OCI-LY7 (cell line): Measurements from ENCODE around the gene TERB2. TPM values are rescaled to one million over a fixed set of nuclear protein-coding genes. Genes with fewer than 3 reads are reported as not detected.

Experiments used
- BruUV-seq: library from RNA; stranded (reverse); fragments of 400-500 nt; replicated peaks from 2 replicates; lab custom pipeline; 2021; lab: Mats Ljungman, UMichigan
- CTCF ChIA-PET: fragments of 300-600 bp; sonication (Branson Sonifier 250); formaldehyde crosslinking; loops from one replicate; lab custom pipeline; 2022; ENCODE audit warnings: antibody characterized with exemption; ENCODE audit not compliant: unreplicated experiment; lab: Charles Lee
- POLR2A ChIA-PET: fragments of 300-600 bp; sonication (Branson Sonifier 250); formaldehyde crosslinking; loops from one replicate; lab custom pipeline; 2022; ENCODE audit warnings: antibody characterized with exemption; lab: Charles Lee
- DNase-seq: peaks from one replicate; pipeline ENCODE4 v3.0.0-alpha.2; 2015; ENCODE audit warnings: low spot score
- H2AFZ ChIP-seq: fragments of 200-600 bp; sonication (generic), shearing (Covaris generic); 2 replicates; pipeline ENCODE4 v1.6.1; 2014; ENCODE audit warnings: mild to moderate bottlenecking, antibody characterized with exemption, low read length, moderate library complexity
- H3K27ac ChIP-seq: fragments of 200-600 bp; sonication (generic); 2 replicates; pipeline ENCODE4 v1.5.1; 2014; ENCODE audit warnings: mixed run types, low read depth, mild to moderate bottlenecking, moderate library complexity, low read length, inconsistent platforms; ENCODE audit not compliant: poor library complexity, severe bottlenecking
- H3K36me3 ChIP-seq: fragments of 200-600 bp; sonication (generic); 2 replicates; pipeline ENCODE4 v1.6.1; 2014; ENCODE audit warnings: mild to moderate bottlenecking, antibody characterized with exemption, low read length, moderate library complexity, mixed read lengths; ENCODE audit not compliant: insufficient read depth
- H3K4me1 ChIP-seq: fragments of 200-600 bp; sonication (generic); 2 replicates; pipeline ENCODE4 v1.5.1; 2014; ENCODE audit warnings: mild to moderate bottlenecking, low read length; ENCODE audit not compliant: insufficient read depth, poor library complexity, severe bottlenecking
- H3K4me2 ChIP-seq: fragments of 200-600 bp; sonication (generic); 2 replicates; pipeline ENCODE4 v1.6.1; 2014; ENCODE audit warnings: mild to moderate bottlenecking, low read length
- H3K4me3 ChIP-seq: fragments of 200-600 bp; sonication (generic); 2 replicates; pipeline ENCODE4 v1.5.1; 2014; ENCODE audit warnings: mild to moderate bottlenecking, low read depth, low read length; ENCODE audit not compliant: poor library complexity, severe bottlenecking
- H3K79me2 ChIP-seq: fragments of 200-600 bp; sonication (generic); 2 replicates; pipeline ENCODE4 v1.6.1; 2016; ENCODE audit warnings: low read depth, mild to moderate bottlenecking, low read length, moderate library complexity, mixed read lengths; ENCODE audit not compliant: insufficient read depth
- H3K9me2 ChIP-seq: fragments of 200-600 bp; sonication (generic); 2 replicates; pipeline ENCODE4 v1.6.1; 2016; ENCODE audit warnings: mild to moderate bottlenecking, low read length, mixed read lengths; ENCODE audit not compliant: insufficient read depth
- H3K9me3 ChIP-seq: fragments of 200-600 bp; sonication (generic); 2 replicates; pipeline ENCODE4 v1.6.1; 2014; ENCODE audit warnings: mild to moderate bottlenecking, mixed run types, low read length, mixed read lengths
- H4K20me1 ChIP-seq: fragments of 200-600 bp; sonication (generic); 2 replicates; pipeline ENCODE4 v1.6.1; 2014; ENCODE audit warnings: mild to moderate bottlenecking, antibody characterized with exemption, low read length, moderate library complexity, mixed read lengths; ENCODE audit not compliant: insufficient read depth
- CTCF ChIP-seq: fragments of 200-600 bp; sonication (generic); conservative IDR thresholded peaks from 2 replicates; pipeline ENCODE4 v1.5.1; 2014; ENCODE audit warnings: mild to moderate bottlenecking, antibody characterized with exemption, low read length, moderate library complexity, mixed read lengths
- EZH2phosphoT487 ChIP-seq: fragments of 200-600 bp; sonication (generic); IDR thresholded peaks from 2 replicates; pipeline ENCODE4 v1.6.1; 2018; ENCODE audit warnings: low read depth, borderline replicate concordance, mild to moderate bottlenecking, mixed run types, antibody characterized with exemption, low read length, moderate library complexity, mixed read lengths
- intact Hi-C: fragments of 100-400 bp; cut with micrococcal nuclease; formaldehyde crosslinking; loops from one replicate; pipeline ENCODE4 v1.10.0; 2022; ENCODE audit not compliant: unreplicated experiment
- small RNA-seq: library from RNA; depleted of rRNA; stranded (forward); fragments of <200 nt; gene quantifications from one replicate; pipeline ENCODE3, GENCODE V24; 2014
- total RNA-seq, 2 experiments: library from RNA; depleted of rRNA in 1 of 2; stranded (reverse); fragments of >200 nt in 1 of 2; shearing (Covaris generic) in 1 of 2; gene quantifications; 2 replicates each; pipeline ENCODE4 v1.2.3, GENCODE V29; 2014 to 2022

Gene TERB2
- total RNA-seq, 2 experiments from 2014 or later, result not detected

- intact Hi-C loops, result loop anchor here (5.0 kb wide), 2 partner anchors 164 to 449 kb away; no protein-coding TSS in a partner anchor
- TF ChIP-seq CTCF, result no peak
- TF ChIP-seq EZH2phosphoT487, result no peak
- Histone ChIP-seq H3K79me2 (no peaks in the 10 kb centered on the region), H3K36me3 (peaks cover 15% of the 10 kb centered on the region), H3K9me3 (peaks cover 13% of the 10 kb centered on the region), H3K4me2 (peak overlapping the region; percentile 31; the same call in 1 of the 2 replicates), H3K27ac (no peak overlapping the region), H4K20me1 (no peaks in the 10 kb centered on the region), H3K4me1 (peaks cover 19% of the 10 kb centered on the region), H3K4me3 (no peak overlapping the region), H3K9me2 (no peaks in the 10 kb centered on the region), H2AFZ (no peak overlapping the region)
- CTCF ChIA-PET, result no interaction called here
- DNase-seq, result no peak
- BruUV-seq, result no TSS peak
- POLR2A ChIA-PET, result no interaction called here
Measured at GRCh38 chr15:45026651-45027190, 70.2 kb downstream of the TERB2 start.

GRCh38 chr15:45027220-45027619 is 70.7 kb downstream of the TERB2 start:
- Histone ChIP-seq H3K4me1 (peaks cover 19% of the 10 kb centered on the region), H3K79me2 (no peaks in the 10 kb centered on the region), H3K27ac (no peak overlapping the region), H3K9me2 (no peaks in the 10 kb centered on the region), H3K4me3 (no peak overlapping the region), H2AFZ (no peak overlapping the region), H3K4me2 (no peak overlapping the region), H3K36me3 (peaks cover 15% of the 10 kb centered on the region), H3K9me3 (peaks cover 13% of the 10 kb centered on the region), H4K20me1 (no peaks in the 10 kb centered on the region)
- CTCF ChIA-PET, result no interaction called here
- POLR2A ChIA-PET, result no interaction called here
- intact Hi-C loops, result loop anchor here (5.0 kb wide), 2 partner anchors 165 to 450 kb away; no protein-coding TSS in a partner anchor
- BruUV-seq, result no TSS peak
- DNase-seq, result no peak
- TF ChIP-seq EZH2phosphoT487 (no peak), CTCF (no peak)

Small RNA genes within 50 kb of the gene (small RNA-seq; reads per million reads assigned to genes)
- gene RNU1-78P (not detected), gene RNU6-1108P (not detected), gene RNU6-1332P (not detected), gene RNU6-966P (not detected)

Other genes with a start within 250 kb of the TERB2 start
- gene PATL2, start 245.4 kb upstream of the TERB2 start, total RNA-seq (2014; rRNA removed; shearing (Covaris generic)), result 1.1 and 4.8 TPM in 2 replicates
- 8.6 and 8.8 TPM in 2 replicates for gene PATL2, start 245.4 kb upstream of the TERB2 start, total RNA-seq (2022)
- gene B2M, start 245.2 kb upstream of the TERB2 start, total RNA-seq (2014; rRNA removed; shearing (Covaris generic)), result 1,738 and 1,761 TPM in 2 replicates
- 1,161 and 1,369 TPM in 2 replicates for gene B2M, start 245.2 kb upstream of the TERB2 start, total RNA-seq (2022)
- 9.8 and 16.3 TPM in 2 replicates for gene TRIM69, start 220.2 kb upstream of the TERB2 start, total RNA-seq (2014; rRNA removed; shearing (Covaris generic))
- gene TRIM69, start 220.2 kb upstream of the TERB2 start, total RNA-seq (2022), result 29.1 and 33.7 TPM in 2 replicates
- 10.4 and 11.4 TPM in 2 replicates for gene SORD, start 66.5 kb downstream of the TERB2 start, total RNA-seq (2014; rRNA removed; shearing (Covaris generic))
- 17.8 and 18.5 TPM in 2 replicates for gene SORD, start 66.5 kb downstream of the TERB2 start, total RNA-seq (2022)
- 0.03 and 0.05 TPM in 2 replicates for gene DUOX2, start 157.5 kb downstream of the TERB2 start, total RNA-seq (2014; rRNA removed; shearing (Covaris generic))
- 0.06 TPM in 1 of 2 replicates, not detected in the other for gene DUOX2, start 157.5 kb downstream of the TERB2 start, total RNA-seq (2022)
- gene DUOXA2, start 157.6 kb downstream of the TERB2 start, total RNA-seq (2014; rRNA removed; shearing (Covaris generic)), result not detected in 2 replicates
- gene DUOXA2, start 157.6 kb downstream of the TERB2 start, total RNA-seq (2022), result not detected in 2 replicates
- not detected in 2 replicates for gene DUOXA1, start 173.2 kb downstream of the TERB2 start, total RNA-seq (2014; rRNA removed; shearing (Covaris generic))
- not detected in 2 replicates for gene DUOXA1, start 173.2 kb downstream of the TERB2 start, total RNA-seq (2022)
- not detected in 2 replicates for gene DUOX1, start 173.3 kb downstream of the TERB2 start, total RNA-seq (2014; rRNA removed; shearing (Covaris generic))
- not detected in 2 replicates for gene DUOX1, start 173.3 kb downstream of the TERB2 start, total RNA-seq (2022)
- 2.3 and 5.7 TPM in 2 replicates for gene SHF, start 231.3 kb downstream of the TERB2 start, total RNA-seq (2014; rRNA removed; shearing (Covaris generic))
- 2.5 and 3.2 TPM in 2 replicates for gene SHF, start 231.3 kb downstream of the TERB2 start, total RNA-seq (2022)